ENCODE data around the gene INKA2.

INKA2 gene

GRCh38 chr1:111731956-111732355 lies 7.2 kb downstream of the INKA2 start:
- Histone ChIP-seq H3K4me2 (ENCODE audit: low read length) (no peak overlapping the region), H3K4me1 (no peaks in the 10 kb centered on the region), H3K27me3 (ENCODE audit: control insufficient read depth, insufficient read depth, low read length) (no peaks in the 10 kb centered on the region), H3K9ac (no peak overlapping the region), H2AFZ (no peak overlapping the region), H3K4me3 (ENCODE audit: low read depth, low read length) (no peak overlapping the region), H3K36me3 (ENCODE audit: control insufficient read depth, insufficient read depth, low read length) (no peaks in the 10 kb centered on the region), H3K79me2 (no peaks in the 10 kb centered on the region), H3K27ac (no peak overlapping the region), H3K9me3 (ENCODE audit: control insufficient read depth, low read length) (no peaks in the 10 kb centered on the region)
- TF ChIP-seq CTCF (IDR thresholded peaks at IDR 0.05), result no peak

- H3K9me3 ChIP-seq (ENCODE audit: control insufficient read depth, low read length), result no peaks in the 10 kb centered on the region
- no peaks in the 10 kb centered on the region for H3K4me1 ChIP-seq
- H3K4me3 ChIP-seq (ENCODE audit: low read depth, low read length), result no peak overlapping the region
- H3K79me2 ChIP-seq, result no peaks in the 10 kb centered on the region
- H3K27ac ChIP-seq, result no peak overlapping the region
- no peak overlapping the region for H3K4me2 ChIP-seq (ENCODE audit: low read length)
- TF ChIP-seq CTCF (IDR thresholded peaks at IDR 0.05), result no peak
- no peak overlapping the region for H2AFZ ChIP-seq
- no peaks in the 10 kb centered on the region for H3K27me3 ChIP-seq (ENCODE audit: control insufficient read depth, insufficient read depth, low read length)
- no peak overlapping the region for H3K9ac ChIP-seq
- no peaks in the 10 kb centered on the region for H3K36me3 ChIP-seq (ENCODE audit: control insufficient read depth, insufficient read depth, low read length)
Measured at GRCh38 chr1:111730706-111731105, 8.5 kb downstream of the INKA2 start.

- no peak for TF ChIP-seq CTCF (IDR thresholded peaks at IDR 0.05)
- H3K27me3 ChIP-seq (ENCODE audit: control insufficient read depth, insufficient read depth, low read length), result no peaks in the 10 kb centered on the region
- H3K27ac ChIP-seq, result no peak overlapping the region
- no peaks in the 10 kb centered on the region for H3K9me3 ChIP-seq (ENCODE audit: control insufficient read depth, low read length)
- no peak overlapping the region for H3K4me2 ChIP-seq (ENCODE audit: low read length)
- H3K9ac ChIP-seq, result no peak overlapping the region
- H3K36me3 ChIP-seq (ENCODE audit: control insufficient read depth, insufficient read depth, low read length), result no peaks in the 10 kb centered on the region
- no peaks in the 10 kb centered on the region for H3K79me2 ChIP-seq
- no peaks in the 10 kb centered on the region for H3K4me1 ChIP-seq
- no peak overlapping the region for H2AFZ ChIP-seq
- no peak overlapping the region for H3K4me3 ChIP-seq (ENCODE audit: low read depth, low read length)
Measured at GRCh38 chr1:111729946-111730681, 9.1 kb downstream of the INKA2 start.

- H3K9me3 ChIP-seq (ENCODE audit: control insufficient read depth, low read length), result no peaks in the 10 kb centered on the region
- H2AFZ ChIP-seq, result no peak overlapping the region
- no peak overlapping the region for H3K4me2 ChIP-seq (ENCODE audit: low read length)
- H3K27me3 ChIP-seq (ENCODE audit: control insufficient read depth, insufficient read depth, low read length), result no peaks in the 10 kb centered on the region
- H3K4me1 ChIP-seq, result no peaks in the 10 kb centered on the region
- no peak overlapping the region for H3K27ac ChIP-seq
- no peak overlapping the region for H3K9ac ChIP-seq
- H3K36me3 ChIP-seq (ENCODE audit: control insufficient read depth, insufficient read depth, low read length), result no peaks in the 10 kb centered on the region
- no peak overlapping the region for H3K4me3 ChIP-seq (ENCODE audit: low read depth, low read length)
- no peaks in the 10 kb centered on the region for H3K79me2 ChIP-seq
- TF ChIP-seq CTCF (IDR thresholded peaks at IDR 0.05), result no peak
Measured at GRCh38 chr1:111729271-111729921, 9.8 kb downstream of the INKA2 start.

GRCh38 chr1:111727056-111727455 lies 12.1 kb downstream of the INKA2 start:
- no peaks in the 10 kb centered on the region for H3K79me2 ChIP-seq
- no peaks in the 10 kb centered on the region for H3K4me1 ChIP-seq
- no peak overlapping the region for H2AFZ ChIP-seq
- no peak overlapping the region for H3K4me3 ChIP-seq (ENCODE audit: low read depth, low read length)
- no peak overlapping the region for H3K9ac ChIP-seq
- H3K27ac ChIP-seq, result no peak overlapping the region
- H3K4me2 ChIP-seq (ENCODE audit: low read length), result no peak overlapping the region
- no peaks in the 10 kb centered on the region for H3K9me3 ChIP-seq (ENCODE audit: control insufficient read depth, low read length)
- no peaks in the 10 kb centered on the region for H3K36me3 ChIP-seq (ENCODE audit: control insufficient read depth, insufficient read depth, low read length)
- H3K27me3 ChIP-seq (ENCODE audit: control insufficient read depth, insufficient read depth, low read length), result no peaks in the 10 kb centered on the region
- TF ChIP-seq CTCF (IDR thresholded peaks at IDR 0.05), result no peak

Measured in parathyroid adenoma (tissue), 2 donors.